Melanocyte of skin (primary cell): Measurements from ENCODE around the gene KIR2DL1. TPM values are rescaled to one million over a fixed set of nuclear protein-coding genes. Genes with fewer than 3 reads are reported as not detected.

Experiments
- small RNA-seq, 2 donors: library from RNA; depleted of rRNA; stranded (forward); fragments of <200 nt; gene quantifications; one replicate each; pipeline ENCODE3, GENCODE V24; 2012
- total RNA-seq, 2 donors: library from RNA; depleted of rRNA; stranded (reverse); fragments of >200 nt; gene quantifications; 2 replicates each; pipeline ENCODE4 v1.2.3, GENCODE V29; 2012

Gene KIR2DL1
- not detected for total RNA-seq

GRCh38 chr19:54769646-54770045 lies at the start of gene KIR2DL1:
Gene KIR2DL1, plus strand, starts transcription at chr19:54769793. Its CDS starts 58 bp downstream, at chr19:54769851.

GRCh38 chr19:54724142-54724541 lies 45.5 kb upstream of the KIR2DL1 start, which contains the start of gene KIR3DL3:
Gene KIR3DL3, plus strand, starts transcription at chr19:54724442. Its CDS starts 55 bp downstream, at chr19:54724497.

GRCh38 chr19:54738306-54738705 lies 31.3 kb upstream of the KIR2DL1 start, which contains the start of gene KIR2DL3:
Gene KIR2DL3, plus strand, starts transcription at chr19:54738513. Its CDS starts 33 bp downstream, at chr19:54738546.

GRCh38 chr19:54803410-54803809 lies 33.8 kb downstream of the KIR2DL1 start, which contains the start of gene KIR2DL4:
Gene KIR2DL4, plus strand, starts transcription at chr19:54803610. Its CDS starts 42 bp downstream, at chr19:54803652.

GRCh38 chr19:54816251-54816650 lies 46.7 kb downstream of the KIR2DL1 start, which contains the start of gene KIR3DL1:
Gene KIR3DL1, plus strand, starts transcription at chr19:54816468.

GRCh38 chr19:54832496-54832895 lies 62.9 kb downstream of the KIR2DL1 start, which contains the start of gene KIR2DS4:
Gene KIR2DS4, plus strand, starts transcription at chr19:54832676.

Small RNAs within 50 kb of the gene (small RNA-seq; reads per million reads assigned to genes)
- gene KIR3DP1: 0 reads per million in 2 donors

Other genes starting within 250 kb of the KIR2DL1 start
- gene LILRA2, start 196.0 kb upstream of the KIR2DL1 start, total RNA-seq: not detected
- not detected for gene LILRA1, start 176.2 kb upstream of the KIR2DL1 start, total RNA-seq
- not detected for gene LILRB1, start 139.3 kb upstream of the KIR2DL1 start, total RNA-seq
- gene LILRB4, start 106.8 kb upstream of the KIR2DL1 start, total RNA-seq: not detected
- not detected for gene KIR3DL3, start 45.4 kb upstream of the KIR2DL1 start, total RNA-seq
- gene KIR2DL3, start 31.3 kb upstream of the KIR2DL1 start, total RNA-seq: not detected
- gene KIR2DL4, start 33.8 kb downstream of the KIR2DL1 start, total RNA-seq: not detected
- gene KIR3DL1, start 46.7 kb downstream of the KIR2DL1 start, total RNA-seq: not detected
- not detected for gene KIR2DS4, start 62.9 kb downstream of the KIR2DL1 start, total RNA-seq
- gene KIR3DL2, start 80.7 kb downstream of the KIR2DL1 start, total RNA-seq: not detected
- gene FCAR, start 104.4 kb downstream of the KIR2DL1 start, total RNA-seq: not detected
- not detected for gene NCR1, start 136.4 kb downstream of the KIR2DL1 start, total RNA-seq
- gene NLRP7, start 177.7 kb downstream of the KIR2DL1 start, total RNA-seq: not detected
- gene NLRP2, start 196.6 kb downstream of the KIR2DL1 start, total RNA-seq: 10 to 100 TPM in 1 of 2 donors, 1 to 10 TPM in 1; 3.4 to 13.0 TPM